EL (cell line): ENCODE results near the gene RNF121.

Experiments used
- DNase-seq: peaks from one replicate; pipeline ENCODE4 v3.0.0-alpha.2; 2016

Gene RNF121

DNA sequence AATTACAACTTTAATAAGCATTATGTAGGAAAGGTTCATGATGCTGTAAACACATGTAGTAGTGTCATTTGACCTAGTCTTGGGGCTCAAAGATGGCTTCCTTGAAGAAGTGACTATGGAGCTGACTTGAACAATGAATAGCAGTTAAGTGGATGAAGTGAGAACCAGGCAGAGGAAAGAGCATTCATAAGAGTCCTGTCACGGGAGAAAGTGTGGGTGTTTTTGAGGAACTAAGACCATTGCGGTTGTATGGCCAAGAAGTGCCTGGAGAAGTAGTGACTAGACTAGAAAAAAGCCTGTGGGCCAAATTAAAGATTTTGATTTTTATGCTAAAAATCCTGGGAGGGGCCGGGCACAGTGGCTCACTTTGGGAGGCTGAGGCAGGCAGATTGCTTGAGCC lies 62.6 kb downstream of the RNF121 start:
- no peak for DNase-seq

DNA sequence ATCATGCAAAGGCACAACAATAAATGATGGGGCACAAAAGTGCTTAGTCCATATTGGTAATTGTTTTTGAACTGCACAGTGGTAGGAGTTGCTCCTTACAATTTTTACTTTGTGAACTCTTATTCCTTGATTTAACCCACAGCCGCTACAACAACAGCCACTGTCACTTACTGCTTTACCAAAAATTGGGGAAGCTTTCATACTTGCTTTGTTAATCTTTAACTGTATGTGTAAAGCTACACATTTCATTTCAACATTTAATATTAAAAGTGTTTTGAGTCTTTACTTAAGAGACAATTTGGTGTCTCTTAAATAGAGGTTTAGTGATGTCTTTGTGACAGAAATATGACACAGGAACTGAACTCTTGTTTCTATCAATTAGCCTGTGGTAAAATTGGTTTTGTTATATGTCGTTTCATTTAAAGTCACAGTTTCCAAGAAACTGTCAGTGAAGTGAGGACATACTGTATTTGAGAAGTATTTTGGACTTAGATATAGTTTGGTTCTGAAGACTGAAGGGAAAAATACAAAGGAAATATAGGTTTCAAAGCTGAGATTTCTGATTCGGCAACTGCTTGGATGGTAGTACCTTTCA lies 63.4 kb downstream of the RNF121 start:
- no peak for DNase-seq

- no peak for DNase-seq
Observed at GRCh38 chr11:71994786-71995185, 65.9 kb downstream of the RNF121 start.

DNA sequence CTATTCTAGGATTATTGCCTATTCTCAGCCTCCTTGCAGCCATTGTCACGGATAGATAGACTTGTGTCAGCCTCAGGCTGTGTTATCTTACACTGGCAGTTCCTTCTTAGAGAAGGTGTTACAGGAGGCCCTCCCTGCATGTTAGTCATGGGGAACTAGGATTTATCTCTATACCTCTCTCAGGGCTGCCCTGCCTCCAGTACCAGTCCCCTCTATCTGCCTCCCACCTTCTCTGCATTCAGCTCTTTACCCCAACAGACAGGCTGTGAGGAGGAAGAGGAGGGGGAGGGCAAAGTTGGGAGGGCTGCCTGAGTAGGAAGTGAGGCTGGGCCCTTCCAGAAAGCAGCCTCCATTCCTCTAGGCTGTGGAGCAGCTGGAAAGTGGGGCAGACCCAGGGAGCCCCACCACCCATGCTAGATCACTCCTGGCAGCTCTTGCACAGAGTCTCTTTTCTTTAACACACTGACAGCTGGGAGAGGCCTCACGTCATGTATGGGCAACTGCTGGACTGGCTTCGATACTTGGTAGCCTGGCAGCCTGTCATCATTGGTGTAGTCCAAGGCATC lies 67.0 kb downstream of the RNF121 start:
- DNase-seq = no peak

- no peak for DNase-seq
Observed at GRCh38 chr11:71996517-71996916, 67.7 kb downstream of the RNF121 start.

- no peak for DNase-seq
Observed at GRCh38 chr11:71996946-71997345, 68.1 kb downstream of the RNF121 start.

GRCh38 chr11:71997594-71997993 lies 68.7 kb downstream of the RNF121 start:
- no peak for DNase-seq

DNA sequence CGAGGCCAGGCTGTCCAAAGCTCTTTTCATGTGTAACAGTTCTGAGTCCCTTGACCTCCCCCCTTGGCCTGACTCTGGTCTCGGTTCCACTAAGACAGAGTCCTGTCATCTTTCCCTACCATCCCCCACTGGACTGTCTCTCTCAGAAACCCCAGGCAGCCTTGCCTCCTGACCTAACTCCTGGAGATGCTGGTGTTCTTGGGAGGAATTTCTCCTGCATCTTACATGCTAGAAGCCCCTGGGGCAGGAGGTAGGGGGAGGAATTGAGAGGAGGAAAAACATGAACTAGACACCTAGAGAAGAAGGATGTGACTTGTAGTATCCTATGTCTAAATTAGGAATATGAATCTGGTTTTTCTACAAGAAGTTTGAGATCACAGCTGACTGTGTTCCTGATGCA lies 69.2 kb downstream of the RNF121 start:
- no peak for DNase-seq

DNA sequence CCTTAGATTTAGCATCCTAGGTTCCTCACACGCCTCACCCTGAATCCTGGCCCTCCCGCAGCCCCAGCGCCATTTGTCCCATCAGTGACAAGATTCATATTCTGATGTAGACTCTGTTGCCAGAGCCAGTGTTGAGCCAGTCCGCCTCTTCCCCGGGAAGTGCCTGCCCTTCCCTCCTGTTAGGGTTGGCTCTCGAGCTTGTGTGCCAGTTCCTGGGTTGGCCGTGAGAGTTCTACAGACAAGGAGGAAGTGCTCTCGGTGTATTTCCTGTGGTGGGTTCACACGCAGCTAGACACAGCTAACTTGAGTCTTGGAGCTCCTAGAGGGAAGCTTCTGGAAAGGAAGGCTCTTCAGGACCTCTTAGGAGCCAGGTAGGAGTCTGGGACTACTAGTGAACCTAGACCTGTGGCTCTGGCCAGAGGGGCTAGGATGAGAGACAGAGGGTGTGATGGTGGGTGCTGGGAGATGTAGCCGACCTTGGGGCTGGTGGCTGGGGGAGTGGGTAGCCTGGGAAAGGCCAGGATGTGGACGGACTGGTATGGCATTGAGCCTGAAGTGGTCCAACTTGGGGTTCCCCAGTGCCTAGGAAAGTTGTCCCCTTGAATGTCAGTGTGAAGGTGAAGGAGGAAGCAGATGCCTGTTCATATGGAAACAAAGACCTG lies 69.9 kb downstream of the RNF121 start, which contains the start of gene IL18BP:
IL18BP (plus strand) TSS at position 261 of the 662 bp plus-strand sequence. CDS start 1,076 bp downstream, outside the sequence.
- no peak for DNase-seq

DNA sequence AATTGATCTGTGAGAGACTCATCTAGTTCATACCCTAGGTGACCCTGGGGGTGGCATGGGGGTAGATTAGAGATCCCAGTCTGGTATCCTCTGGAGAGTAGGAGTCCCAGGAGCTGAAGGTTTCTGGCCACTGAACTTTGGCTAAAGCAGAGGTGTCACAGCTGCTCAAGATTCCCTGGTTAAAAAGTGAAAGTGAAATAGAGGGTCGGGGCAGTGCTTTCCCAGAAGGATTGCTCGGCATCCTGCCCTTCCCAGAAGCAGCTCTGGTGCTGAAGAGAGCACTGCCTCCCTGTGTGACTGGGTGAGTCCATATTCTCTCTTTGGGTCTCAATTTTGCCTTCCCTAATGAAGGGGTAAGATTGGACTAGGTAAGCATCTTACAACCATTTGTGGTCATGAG lies 70.5 kb downstream of the RNF121 start:
- DNase-seq = peak; percentile 53

DNA sequence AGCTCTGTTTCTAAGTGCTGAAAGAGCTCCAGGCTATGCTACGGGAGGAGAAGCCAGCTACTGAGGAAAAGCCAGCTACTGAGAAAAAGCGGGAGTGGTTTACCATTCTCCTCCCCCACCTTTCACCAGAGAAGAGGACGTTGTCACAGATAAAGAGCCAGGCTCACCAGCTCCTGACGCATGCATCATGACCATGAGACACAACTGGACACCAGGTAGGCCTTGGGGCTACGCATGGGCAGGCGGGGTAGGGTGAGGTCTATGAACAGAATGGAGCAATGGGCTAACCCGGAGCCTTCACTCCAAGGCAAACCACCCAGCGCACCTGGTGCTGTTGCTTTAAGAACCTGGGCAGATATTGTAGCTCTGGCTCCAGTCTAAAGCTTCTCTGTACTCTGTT lies 71.0 kb downstream of the RNF121 start:
- DNase-seq = no peak

- no peak for DNase-seq
Observed at GRCh38 chr11:72000202-72000867, 71.5 kb downstream of the RNF121 start.

GRCh38 chr11:72001285-72001684 lies 72.4 kb downstream of the RNF121 start:
- no peak for DNase-seq

DNA sequence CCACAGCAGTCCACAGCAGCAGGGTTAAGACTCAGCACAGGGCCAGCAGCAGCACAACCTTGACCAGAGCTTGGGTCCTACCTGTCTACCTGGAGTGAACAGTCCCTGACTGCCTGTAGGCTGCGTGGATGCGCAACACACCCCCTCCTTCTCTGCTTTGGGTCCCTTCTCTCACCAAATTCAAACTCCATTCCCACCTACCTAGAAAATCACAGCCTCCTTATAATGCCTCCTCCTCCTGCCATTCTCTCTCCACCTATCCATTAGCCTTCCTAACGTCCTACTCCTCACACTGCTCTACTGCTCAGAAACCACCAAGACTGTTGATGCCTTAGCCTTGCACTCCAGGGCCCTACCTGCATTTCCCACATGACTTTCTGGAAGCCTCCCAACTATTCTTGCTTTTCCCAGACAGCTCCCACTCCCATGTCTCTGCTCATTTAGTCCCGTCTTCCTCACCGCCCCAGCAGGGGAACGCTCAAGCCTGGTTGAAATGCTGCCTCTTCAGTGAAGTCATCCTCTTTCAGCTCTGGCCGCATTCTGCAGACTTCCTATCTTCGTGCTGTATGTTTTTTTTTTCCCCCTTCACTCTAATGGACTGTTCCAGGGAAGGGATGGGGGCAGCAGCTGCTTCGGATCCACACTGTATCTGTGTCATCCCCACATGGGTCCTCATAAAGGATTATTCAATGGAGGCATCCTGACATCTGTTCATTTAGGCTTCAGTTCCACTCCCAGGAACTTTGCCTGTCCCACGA lies 73.2 kb downstream of the RNF121 start:
- DNase-seq = no peak

DNA sequence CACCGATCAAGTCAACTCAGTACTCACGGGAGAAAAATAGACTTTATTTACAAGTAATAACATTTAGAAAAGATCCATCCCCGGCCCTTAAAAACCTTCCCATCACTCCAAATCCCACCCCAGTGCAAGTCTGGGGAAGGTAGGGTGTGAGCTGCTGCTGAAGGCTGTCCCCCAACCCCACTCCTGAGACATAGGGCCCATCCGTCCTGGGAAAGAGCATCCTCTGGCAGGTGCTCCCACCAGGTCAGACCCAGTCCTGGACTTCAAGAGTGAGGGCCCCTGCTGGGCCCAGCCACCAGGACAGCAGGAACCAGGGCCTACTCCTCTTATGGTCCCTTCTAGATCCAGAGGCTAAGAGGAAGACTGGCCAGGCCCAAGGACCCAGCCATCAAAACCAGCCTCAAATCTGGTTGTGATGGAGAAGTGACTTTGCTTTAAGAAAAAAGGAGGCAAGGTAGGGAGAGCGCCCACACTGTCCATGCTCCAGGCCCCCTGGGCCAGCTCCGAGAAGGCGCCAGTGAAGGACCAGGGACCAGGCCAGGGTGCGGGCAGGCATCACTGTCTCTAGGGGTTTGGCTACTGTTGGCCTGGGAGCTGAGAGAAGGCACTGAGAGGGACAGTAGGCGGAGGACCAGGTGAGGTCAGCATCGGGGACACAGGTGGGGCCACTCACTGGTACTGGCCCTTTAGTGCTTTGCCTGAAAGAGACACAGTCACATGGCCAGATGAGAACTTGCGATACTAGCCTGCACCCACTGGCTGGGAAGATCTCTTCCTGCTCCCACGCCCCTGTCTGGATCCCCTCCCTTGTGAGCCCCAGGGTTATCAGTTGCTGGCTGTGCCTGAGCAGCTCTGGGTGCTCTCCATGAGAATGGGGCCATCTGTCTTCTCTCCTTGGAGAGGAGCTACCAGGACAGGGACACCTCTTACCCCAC lies 74.3 kb downstream of the RNF121 start:
- no peak for DNase-seq

- no peak for DNase-seq
Observed at GRCh38 chr11:72003776-72004171, 74.9 kb downstream of the RNF121 start.

- no peak for DNase-seq
Observed at GRCh38 chr11:72004515-72005346, 75.9 kb downstream of the RNF121 start.

- DNase-seq = no peak
Observed at GRCh38 chr11:72005347-72006260, 76.8 kb downstream of the RNF121 start.

DNA sequence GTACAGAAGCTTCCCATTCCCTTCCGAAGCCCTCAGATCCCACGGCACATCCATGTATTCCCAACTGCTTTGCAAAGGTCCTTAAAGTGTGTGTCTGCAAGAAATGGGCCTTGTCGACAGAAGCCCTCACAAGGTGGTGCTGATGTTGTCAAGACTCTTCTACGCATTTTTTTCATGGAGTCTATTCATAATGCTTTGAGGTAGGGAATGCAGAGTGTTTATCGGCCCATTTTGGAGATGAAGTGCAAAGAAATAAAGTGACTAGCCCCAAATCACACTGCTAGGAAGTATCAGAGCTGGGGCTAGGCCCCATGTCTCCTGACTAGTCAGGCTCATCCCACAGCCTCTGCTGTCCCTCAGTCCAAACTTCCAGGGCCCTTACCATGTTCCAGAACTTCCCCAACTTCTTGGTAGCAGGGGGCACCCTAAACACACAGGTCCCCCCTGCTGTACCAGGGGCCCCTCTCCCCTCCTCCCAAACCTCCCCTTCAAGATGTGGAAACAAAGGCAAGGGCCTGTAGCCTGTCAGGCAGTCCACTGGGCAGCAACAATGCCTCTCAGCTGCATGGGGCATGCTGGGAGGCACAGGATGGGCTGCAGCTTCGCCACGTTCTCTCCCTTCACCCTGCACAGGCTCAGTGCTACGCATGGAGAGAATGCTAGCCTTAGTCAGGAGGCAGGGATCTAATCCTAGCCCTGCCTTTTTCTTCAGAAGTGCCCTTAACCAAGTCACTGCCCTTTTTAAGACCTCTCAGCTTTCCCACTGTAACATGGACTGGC lies 77.7 kb downstream of the RNF121 start:
- no peak for DNase-seq
